Ascending aorta (tissue), 2 donors: ENCODE results near the gene SORCS2. TPM values are rescaled to one million over a fixed set of nuclear protein-coding genes. Genes with fewer than 3 reads are reported as not detected.

Source experiments
- DNase-seq, 2 donors: peaks; one replicate each; pipeline ENCODE4 v3.0.0-alpha.2; 2019; ENCODE audit warnings: low spot score in 2 of 2
- H3K27ac ChIP-seq, 2 donors: fragments of 200-600 bp; sonication (generic); one replicate each; pipeline ENCODE4 v1.5.1; 2016 to 2017; ENCODE audit warnings: mild to moderate bottlenecking in 1 of 2
- H3K27me3 ChIP-seq: fragments of 200-600 bp; sonication (generic); one replicate; pipeline ENCODE4 v1.5.1; 2017
- H3K36me3 ChIP-seq, 2 donors: fragments of 200-600 bp; sonication (generic); one replicate each; pipeline ENCODE4 v1.5.1; 2016
- H3K4me1 ChIP-seq, 2 donors: fragments of 200-600 bp; sonication (generic); one replicate each; pipeline ENCODE4 v1.5.1; 2016 to 2017; ENCODE audit warnings: mild to moderate bottlenecking in 1 of 2
- H3K4me3 ChIP-seq, 2 donors: fragments of 200-600 bp; sonication (generic); one replicate each; pipeline ENCODE4 v1.5.1; 2016 to 2017; ENCODE audit warnings: mild to moderate bottlenecking in 1 of 2
- H3K9me3 ChIP-seq, 2 donors: fragments of 200-600 bp; sonication (generic); one replicate each; pipeline ENCODE4 v1.5.1; 2016
- intact Hi-C: fragments of 100-400 bp; cut with DNase I; formaldehyde crosslinking; loops from one replicate; pipeline ENCODE4 v1.15.1; 2023
- total RNA-seq: library from RNA; depleted of rRNA; stranded (reverse); fragments of >200 nt; gene quantifications from one replicate; pipeline ENCODE4 v1.1.0, GENCODE V29; 2016
- TF ChIP-seq, protein P1 (sequence below), 3 experiments: fragments of 200-600 bp in 2 of 3; fragments of 450-650 bp in 1 of 3; sonication (generic) in 2 of 3; IDR thresholded peaks; one replicate each; pipeline ENCODE4 v1.5.1; 2016 to 2019; ENCODE audit warnings: antibody characterized with exemption in 3 of 3, mild to moderate bottlenecking in 1 of 3, moderate library complexity in 1 of 3

SORCS2 gene
- total RNA-seq, 1 donor from 2014 or later: 0.32 TPM

DNA sequence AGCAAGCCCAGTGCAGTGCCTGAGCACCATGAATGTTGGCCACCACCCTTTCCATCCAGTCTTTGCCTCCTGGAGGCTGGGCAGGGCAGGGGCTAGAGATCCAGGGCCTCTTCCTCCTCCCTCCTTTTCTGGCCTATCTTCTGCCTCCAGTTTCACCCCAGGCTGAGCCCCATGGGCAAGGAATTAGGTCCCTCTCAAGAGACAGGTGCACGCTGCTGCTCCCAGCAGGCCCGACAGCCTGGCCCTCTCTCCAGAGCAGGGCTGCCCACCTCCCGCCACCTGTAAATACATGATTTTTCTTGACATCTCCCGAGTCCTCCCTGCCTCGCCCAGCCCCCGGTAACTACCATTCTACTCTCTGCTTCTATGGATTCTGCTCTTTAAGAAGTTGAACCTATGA is 299.6 kb downstream of the SORCS2 start:
- intact Hi-C loops: no loop called here
- no peaks in the 10 kb centered on the region for H3K9me3 ChIP-seq
- DNase-seq: no peak
- no peak overlapping the region for H3K4me3 ChIP-seq
- TF ChIP-seq, protein P1, sequence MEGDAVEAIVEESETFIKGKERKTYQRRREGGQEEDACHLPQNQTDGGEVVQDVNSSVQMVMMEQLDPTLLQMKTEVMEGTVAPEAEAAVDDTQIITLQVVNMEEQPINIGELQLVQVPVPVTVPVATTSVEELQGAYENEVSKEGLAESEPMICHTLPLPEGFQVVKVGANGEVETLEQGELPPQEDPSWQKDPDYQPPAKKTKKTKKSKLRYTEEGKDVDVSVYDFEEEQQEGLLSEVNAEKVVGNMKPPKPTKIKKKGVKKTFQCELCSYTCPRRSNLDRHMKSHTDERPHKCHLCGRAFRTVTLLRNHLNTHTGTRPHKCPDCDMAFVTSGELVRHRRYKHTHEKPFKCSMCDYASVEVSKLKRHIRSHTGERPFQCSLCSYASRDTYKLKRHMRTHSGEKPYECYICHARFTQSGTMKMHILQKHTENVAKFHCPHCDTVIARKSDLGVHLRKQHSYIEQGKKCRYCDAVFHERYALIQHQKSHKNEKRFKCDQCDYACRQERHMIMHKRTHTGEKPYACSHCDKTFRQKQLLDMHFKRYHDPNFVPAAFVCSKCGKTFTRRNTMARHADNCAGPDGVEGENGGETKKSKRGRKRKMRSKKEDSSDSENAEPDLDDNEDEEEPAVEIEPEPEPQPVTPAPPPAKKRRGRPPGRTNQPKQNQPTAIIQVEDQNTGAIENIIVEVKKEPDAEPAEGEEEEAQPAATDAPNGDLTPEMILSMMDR (IDR thresholded peaks at IDR 0.05): no peak
- no peaks in the 10 kb centered on the region for H3K4me1 ChIP-seq
- H3K27me3 ChIP-seq: no peaks in the 10 kb centered on the region
- H3K36me3 ChIP-seq: no peaks in the 10 kb centered on the region
- no peak overlapping the region for H3K27ac ChIP-seq

DNA sequence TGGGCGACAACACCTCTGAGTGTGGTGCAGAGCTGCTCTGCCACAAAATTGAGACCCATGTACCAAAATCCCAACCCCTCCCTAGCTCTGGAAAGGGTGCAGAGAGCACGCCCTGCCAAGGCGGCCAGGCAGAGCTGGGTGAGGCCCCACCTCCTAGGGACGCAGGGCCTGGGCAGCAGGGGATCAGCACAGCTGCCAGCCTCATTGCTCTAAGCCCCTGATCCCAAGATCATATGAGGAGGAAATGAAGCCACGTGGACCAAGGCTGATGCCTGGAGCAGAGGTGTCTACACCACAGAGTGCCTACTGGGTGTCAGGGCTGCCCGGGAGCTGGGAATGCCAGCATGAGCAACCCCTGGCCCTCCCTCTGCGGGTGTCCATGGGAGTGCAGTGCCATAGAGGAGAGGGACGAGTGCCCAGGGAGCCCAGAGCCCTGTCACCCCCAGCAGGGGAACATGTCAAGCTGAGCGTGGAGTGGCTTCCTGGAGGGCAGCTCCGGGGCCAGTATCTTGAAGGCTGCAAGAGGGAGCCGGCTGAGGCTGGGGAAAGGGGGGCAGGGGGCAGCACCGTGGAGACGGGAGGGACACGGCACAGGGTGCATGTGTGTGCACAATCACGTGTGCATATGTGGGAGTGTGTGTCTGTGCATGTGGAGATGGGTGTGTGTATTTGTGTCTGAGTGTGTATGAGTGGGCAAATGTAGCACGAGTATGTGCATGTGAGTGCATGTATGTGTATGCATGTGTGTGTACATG is 306.3 kb downstream of the SORCS2 start:
- TF ChIP-seq, protein P1 (IDR thresholded peaks at IDR 0.05): no peak
- Histone ChIP-seq H3K27ac (no peak overlapping the region), H3K9me3 (no peaks in the 10 kb centered on the region), H3K4me3 (no peak overlapping the region), H3K4me1 (no peaks in the 10 kb centered on the region), H3K27me3 (no peaks in the 10 kb centered on the region), H3K36me3 (no peaks in the 10 kb centered on the region)
- no peak for DNase-seq
- intact Hi-C loops: no loop called here

DNA sequence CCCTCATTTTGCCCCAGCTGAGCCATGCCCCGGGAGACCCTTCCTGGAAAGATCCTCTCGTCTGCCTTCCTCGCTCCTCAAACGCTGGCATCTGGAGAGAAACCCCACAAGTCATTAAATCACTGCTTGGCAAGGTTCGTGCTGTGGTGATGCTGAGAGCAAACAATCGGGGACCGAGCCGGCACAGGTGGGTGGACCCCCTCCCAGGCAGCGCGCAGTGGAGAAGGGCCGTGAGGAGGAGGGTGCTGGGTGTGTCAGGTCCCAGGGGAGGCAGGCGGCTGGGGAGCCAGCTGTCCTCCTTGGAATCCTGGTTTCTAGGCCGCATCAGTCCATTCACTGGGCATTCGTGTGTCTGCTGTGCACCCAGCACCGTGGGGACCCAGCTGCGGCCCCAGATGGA is 307.3 kb downstream of the SORCS2 start:
- Histone ChIP-seq H3K4me1 (no peaks in the 10 kb centered on the region), H3K4me3 (no peak overlapping the region), H3K9me3 (no peaks in the 10 kb centered on the region), H3K36me3 (no peaks in the 10 kb centered on the region), H3K27me3 (no peaks in the 10 kb centered on the region), H3K27ac (no peak overlapping the region)
- DNase-seq: no peak
- intact Hi-C loops: no loop called here
- TF ChIP-seq, protein P1 (IDR thresholded peaks at IDR 0.05): no peak

DNA sequence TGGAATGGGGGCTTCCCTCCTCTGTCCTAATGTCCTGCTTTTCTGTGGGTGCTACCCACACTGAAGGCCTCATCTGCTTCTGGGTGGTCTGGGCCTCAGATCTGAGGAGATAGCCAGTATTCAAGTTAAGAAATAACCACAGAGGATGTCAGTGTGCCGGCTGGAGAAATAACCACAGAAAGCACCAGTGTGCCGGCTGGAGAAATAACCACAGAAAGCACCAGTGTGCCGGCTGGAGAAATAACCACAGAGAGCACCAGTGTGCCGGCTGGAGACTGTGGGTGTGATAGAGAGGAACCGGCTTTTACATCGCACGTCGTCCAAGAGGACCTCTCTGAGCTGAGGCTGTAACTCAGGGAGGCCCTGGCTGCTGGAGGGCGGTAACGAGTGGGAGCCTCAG is 308.1 kb downstream of the SORCS2 start:
- Histone ChIP-seq H3K4me3 (no peak overlapping the region), H3K27ac (no peak overlapping the region)
- intact Hi-C loops: no loop called here

DNA sequence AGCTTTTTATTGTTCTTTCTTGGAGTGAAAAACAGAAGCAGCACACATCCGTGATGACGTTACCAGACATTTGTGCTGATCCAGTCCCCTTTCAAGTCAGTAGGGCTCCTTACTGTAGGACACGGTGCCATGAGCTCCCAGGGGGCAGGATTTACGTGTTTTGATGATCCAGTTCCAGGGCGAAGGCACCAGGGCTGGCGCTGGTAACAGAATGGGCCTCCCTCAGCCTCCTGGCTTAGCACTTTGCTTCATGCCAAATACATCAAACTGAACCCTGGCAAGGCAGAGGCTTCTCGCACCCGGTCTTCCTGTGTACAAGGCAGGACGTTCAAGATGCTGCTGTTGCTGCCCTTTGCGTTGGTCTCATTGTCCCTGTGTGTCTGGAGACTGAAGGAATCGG is 309.0 kb downstream of the SORCS2 start:
- H3K9me3 ChIP-seq: no peaks in the 10 kb centered on the region
- H3K36me3 ChIP-seq: no peaks in the 10 kb centered on the region
- intact Hi-C loops: no loop called here
- DNase-seq: no peak
- H3K27ac ChIP-seq: no peak overlapping the region
- H3K4me1 ChIP-seq: no peaks in the 10 kb centered on the region
- no peak overlapping the region for H3K4me3 ChIP-seq
- TF ChIP-seq, protein P1 (IDR thresholded peaks at IDR 0.05): no peak
- H3K27me3 ChIP-seq: no peaks in the 10 kb centered on the region

More for the DNA sequence above, 308.1 kb downstream of the SORCS2 start:
- no peak for DNase-seq
- H3K4me1 ChIP-seq: no peaks in the 10 kb centered on the region
- no peaks in the 10 kb centered on the region for H3K36me3 ChIP-seq
- no peaks in the 10 kb centered on the region for H3K27me3 ChIP-seq
- TF ChIP-seq, protein P1 (IDR thresholded peaks at IDR 0.05): no peak
- H3K9me3 ChIP-seq: no peaks in the 10 kb centered on the region
